ENCODE data around the gene SHROOM1. TPM values are rescaled to one million over a fixed set of nuclear protein-coding genes. Genes with fewer than 3 reads are reported as not detected.
A peak's percentile ranks its signal among the peaks of the same experiment; 100 is the strongest.

The SHROOM1 gene
- total RNA-seq, 1 donor: 0.54 TPM

DNA sequence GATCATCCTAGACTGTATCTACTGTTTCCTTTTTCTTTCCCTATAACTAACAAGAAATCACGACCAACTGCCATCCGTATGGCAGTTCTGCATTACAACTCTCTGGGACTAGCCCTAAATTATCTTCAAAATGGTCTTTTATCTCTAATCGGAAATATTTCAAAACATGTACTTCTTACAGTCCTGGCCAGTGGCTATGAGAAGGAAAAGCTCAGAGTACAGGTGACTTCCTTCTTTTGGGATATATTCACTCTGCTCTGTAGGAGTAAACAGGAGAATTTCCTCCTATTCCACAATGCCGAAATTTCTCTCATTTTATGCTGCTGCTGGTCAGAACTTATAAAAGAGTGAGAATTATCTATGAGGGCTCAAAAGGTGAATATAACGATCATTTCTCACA lies 51.6 kb downstream of the SHROOM1 start:
- DNase-seq (ENCODE audit: low read depth in 2 of 3, low spot score in 2 of 3): no peak

DNA sequence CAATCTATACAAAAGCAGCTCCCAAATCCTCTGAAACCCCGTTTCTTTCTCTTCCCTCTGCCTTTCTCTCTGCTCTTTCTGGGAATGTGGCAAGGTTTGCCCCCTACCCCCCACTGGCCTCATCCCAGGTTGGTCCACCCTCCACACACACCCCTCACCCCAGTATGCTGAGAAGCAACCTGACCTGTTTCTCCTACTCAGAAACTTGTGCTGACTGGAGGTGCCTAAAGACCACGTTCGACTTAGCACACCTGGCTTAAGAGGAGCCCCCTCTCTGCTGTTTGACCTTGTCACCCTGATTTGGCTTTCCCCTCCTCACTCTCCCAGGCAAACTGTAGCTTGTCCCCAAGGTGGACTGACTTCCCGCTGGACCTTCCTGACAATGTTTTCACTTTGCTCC lies 52.3 kb downstream of the SHROOM1 start:
- no peak for DNase-seq (ENCODE audit: low read depth in 2 of 3, low spot score in 2 of 3)

DNA sequence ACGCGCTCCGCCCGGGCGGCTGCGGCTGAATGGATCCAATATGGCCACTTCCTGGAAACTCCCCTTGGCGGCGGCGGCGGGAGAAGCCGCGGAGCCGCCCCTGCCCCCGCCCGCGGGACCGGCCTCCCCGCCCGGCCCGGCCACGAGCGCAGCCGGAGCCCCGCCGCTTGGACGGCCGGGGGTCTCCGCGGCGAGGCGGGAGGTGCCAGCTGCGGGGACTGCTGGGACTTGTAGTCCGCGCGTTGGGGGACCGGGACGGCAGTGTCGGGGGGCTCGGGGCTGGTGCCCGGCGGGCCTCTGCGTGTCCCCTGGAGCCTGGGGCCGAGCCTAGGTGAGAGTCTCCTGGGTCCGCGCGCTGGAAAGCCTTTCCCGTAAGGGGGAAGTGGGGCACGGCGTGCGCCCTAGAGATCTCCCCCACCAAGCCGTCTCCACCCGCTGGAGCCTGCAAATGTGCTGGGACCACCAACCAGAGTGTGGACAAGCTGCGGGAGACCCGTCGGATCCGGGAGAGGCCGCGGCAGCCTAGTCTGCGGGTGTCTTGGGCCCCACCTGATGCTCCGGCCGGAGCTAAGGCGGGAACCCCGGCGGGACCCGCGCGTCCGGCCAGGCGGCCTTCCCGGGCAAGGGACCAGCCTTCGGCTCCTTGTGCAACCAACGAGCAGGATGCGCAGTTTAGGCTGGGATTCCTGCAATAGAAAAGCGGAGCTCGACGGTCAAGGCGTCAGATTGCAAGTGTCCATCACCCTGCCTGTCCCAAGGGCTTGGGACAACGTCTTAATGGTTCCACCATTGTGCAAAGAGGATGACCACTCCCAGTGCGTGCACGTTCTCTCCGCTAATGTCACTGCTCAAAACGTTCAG lies 53.0 kb downstream of the SHROOM1 start, which contains the start of gene SEPTIN8:
Gene SEPTIN8, minus strand, starts transcription at position 31 of the 861 bp plus-strand sequence. CDS start 102 bp downstream, outside the sequence.
- peak in 1 of 3 donors; percentile 21 for DNase-seq (ENCODE audit: low read depth in 2 of 3, low spot score in 2 of 3)

DNA sequence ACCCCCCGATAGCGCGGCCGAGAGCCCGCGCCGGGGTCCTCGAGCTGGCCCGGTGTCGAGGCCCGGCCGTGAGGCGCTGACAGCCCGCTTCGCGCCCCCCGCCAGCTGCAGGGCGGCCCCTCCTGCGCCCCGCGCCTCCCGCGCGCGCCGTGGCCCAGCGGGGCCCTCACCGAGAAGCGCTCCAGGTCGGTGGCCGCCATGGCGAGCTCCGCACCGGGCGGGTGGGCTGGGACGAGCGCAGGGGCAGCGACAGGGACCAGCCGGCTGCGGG lies 53.6 kb downstream of the SHROOM1 start:
- peak in 1 of 3 donors; percentile 18 for DNase-seq (ENCODE audit: low read depth in 2 of 3, low spot score in 2 of 3)

DNA sequence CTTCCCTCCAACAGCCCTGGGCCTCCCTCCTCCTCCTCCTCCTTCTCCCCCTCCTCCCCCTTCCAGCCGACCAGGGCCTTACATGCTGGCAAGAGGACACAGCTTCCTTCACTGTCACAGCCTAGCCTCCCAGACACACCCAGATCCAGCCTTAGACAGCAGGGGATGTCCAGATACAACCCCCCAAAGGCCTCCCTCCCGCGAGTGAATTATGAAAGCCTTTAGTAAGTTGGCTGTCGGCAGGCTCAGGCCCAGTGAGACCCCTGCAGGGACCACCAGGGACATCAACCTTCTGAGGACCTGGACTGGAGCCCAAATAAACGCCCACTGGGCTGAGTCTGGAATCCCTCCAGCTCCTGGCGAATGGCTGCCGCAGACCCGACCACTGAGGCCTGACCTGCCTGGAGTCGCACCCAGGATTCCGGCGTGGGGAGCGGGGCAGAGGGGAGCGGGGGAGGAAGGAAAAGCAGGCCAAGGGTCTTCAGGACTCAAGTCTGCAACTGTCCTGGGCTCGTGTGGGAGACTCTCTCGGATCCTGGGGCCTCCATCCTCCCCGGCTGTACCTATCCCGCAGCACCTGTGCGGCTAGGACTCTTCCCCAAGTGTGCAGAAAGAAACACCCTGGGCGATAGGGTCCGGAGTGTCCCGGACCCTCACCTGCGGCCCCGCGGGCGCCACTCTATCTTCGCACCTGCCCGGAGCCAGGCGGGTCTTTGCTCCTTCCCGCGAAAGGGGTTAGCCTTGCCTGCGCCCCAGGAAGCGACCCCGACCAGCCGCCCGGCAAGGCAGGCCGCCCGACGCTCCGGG lies 54.1 kb downstream of the SHROOM1 start:
- DNase-seq (ENCODE audit: low read depth in 2 of 3, low spot score in 2 of 3): peak in 1 of 3 donors; percentile 21

DNA sequence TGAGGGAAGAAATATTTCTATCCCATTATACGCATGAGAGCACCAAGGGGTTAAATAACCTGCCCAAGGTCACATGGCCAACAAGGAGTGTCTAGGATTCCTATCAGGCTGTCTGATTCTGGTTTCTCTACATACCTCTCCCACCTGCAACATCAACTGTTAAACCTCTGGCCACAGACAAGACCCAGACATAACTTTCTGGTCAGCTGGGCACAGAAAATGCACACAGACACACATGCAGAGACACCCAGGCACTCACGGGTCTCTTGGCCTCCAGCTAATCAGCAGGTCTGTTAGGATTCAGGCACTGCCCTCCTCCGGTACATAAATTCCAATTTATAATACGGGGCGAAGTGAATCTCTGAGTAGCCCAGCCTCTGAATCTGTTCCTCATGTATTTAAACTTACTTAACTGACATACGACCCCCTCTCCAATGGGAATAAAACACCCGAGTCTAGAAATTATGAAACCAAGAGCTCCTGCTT lies 54.9 kb downstream of the SHROOM1 start:
- DNase-seq (ENCODE audit: low read depth in 2 of 3, low spot score in 2 of 3): no peak

DNA sequence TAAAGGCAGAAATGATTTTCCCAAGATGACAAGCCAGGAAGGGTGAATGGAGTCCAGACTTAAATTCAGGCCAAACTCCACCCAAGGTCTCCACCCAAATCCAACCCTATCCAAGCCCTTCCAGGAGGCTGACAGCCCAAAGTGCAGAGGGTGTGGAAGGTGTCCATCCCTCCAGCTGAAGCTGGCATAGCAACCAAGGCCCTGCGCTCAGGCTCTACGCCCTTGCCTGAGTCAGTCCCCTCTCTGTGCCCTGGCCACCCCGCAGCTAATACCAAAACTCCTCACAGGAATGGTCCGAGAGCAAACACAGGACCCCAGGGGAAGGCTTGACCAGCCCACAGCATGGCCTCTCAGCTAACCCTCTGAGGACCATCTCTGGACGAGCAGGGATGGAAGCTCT lies 55.6 kb downstream of the SHROOM1 start:
- DNase-seq (ENCODE audit: low read depth in 2 of 3, low spot score in 2 of 3): no peak

DNA sequence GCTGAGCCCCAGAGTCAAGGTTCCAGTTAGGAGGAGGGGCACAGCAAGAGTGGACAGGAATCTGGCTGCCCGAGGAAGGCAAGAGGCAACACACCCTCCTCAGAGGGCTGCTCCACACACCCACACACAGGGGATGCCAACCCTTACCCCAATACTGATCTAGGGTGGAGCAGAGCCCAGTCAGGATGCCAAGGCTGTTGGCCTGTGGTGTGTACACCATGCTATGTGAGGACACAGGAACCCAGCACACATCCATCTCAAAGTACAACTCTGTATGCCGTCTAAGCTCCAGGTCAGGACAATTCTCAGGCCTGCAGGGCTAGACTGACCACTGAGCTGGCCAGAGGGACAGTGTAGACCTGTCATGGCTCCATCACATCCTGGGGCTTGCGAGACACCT lies 56.0 kb downstream of the SHROOM1 start:
- no peak for DNase-seq (ENCODE audit: low read depth in 2 of 3, low spot score in 2 of 3)

DNA sequence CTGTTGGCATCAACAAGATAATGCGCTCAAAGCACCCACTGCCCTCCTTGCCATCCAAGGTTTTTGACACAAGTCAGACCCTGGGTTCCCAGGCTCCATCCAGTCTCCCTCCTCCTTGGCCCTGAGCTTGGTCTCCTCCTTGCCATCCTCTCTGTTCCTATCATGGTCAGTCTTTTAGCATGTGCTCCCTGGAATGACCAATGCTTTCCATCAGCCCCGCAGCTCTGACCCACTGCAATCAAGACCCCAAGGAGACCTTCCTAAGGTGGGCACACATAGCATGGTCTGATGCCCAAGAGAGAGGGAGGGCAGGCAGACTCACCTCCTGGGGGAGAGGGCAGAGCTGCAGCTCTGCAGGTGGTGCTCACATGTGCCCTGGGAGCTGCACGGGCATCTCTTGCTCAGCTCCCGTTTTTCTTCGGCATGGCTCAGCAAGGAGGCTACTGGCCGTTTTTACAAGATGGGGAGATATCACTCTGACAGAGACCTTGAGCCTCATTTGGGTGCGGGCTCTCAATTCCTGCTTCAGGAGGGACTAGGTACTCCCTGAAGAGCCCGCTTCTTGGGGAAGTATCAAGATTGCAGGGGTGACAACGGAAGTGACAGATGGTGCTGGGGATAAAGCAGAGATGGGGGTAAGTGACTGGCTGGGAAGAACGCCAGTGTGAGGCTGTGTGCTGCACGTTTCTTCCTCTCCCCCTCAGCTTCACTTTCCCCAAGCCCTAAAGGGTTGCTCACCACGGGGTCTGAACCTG lies 56.7 kb downstream of the SHROOM1 start:
- no peak for DNase-seq (ENCODE audit: low read depth in 2 of 3, low spot score in 2 of 3)

DNA sequence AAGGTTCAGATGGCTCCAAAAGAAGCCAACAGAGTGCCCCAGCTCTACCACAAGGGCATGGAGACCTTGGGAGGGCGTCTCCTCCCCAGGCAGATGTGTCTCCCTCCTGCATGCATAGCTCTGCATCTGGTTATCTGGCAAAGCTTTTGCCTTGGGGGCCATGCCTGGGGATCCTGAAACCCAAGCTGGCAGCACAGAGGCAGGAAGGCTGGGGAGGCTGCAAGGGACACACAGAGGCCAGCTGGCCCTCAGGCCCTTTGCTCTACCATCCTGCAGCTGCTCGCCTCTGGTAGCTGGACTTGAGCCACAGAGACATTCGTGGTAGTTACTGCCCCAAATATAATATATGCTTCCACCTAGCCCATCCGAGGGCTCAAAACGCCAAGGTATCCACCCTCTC lies 57.3 kb downstream of the SHROOM1 start:
- no peak for DNase-seq (ENCODE audit: low read depth in 2 of 3, low spot score in 2 of 3)

DNA sequence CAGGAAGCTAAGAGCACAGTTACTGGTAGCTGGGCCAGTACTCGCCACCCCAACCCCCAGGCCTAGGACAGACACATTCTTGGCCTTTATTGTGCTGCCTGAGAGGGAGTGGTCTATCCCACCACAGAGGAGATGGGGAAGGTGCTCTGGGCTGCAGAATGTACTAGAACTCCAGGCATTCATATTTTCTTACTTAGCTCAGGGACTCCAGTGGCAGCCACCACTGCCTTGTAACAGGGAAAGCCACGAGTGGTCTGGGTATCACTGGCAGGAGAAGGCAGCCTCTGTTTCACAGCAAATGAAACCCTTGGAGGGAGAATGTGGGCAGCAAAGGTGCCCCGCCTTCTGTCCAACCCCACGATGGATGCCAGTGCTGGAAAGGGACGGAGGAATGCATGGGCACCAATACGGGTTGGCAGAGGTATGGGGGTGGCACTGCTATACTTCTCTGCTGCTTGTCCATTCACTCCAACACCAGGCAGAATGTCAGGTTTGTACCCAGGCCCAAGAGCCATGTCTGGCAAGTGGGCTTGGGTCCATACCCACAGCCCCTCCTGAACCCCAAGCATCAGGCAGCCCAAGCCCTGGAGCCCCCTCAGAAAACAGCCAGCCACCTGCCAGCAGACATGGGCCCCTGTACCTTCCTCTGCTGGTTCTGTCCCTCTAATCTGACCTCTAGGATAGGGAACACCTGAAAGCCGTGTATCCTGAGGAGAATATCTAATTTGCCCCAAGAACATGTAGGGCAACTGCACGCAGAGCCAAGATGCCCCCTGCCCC lies 58.0 kb downstream of the SHROOM1 start:
- DNase-seq (ENCODE audit: low read depth in 2 of 3, low spot score in 2 of 3): no peak

Small RNAs within 50 kb of the gene (small RNA-seq; reads per million reads assigned to genes)
- not detected for gene RNA5SP192

Other genes with a start within 250 kb of the SHROOM1 start
- gene IL13, start 172.5 kb downstream of the SHROOM1 start, total RNA-seq: under 0.01 TPM
- not detected for gene IL4, start 156.7 kb downstream of the SHROOM1 start, total RNA-seq
- gene KIF3A, start 93.1 kb downstream of the SHROOM1 start, total RNA-seq: 1.1 TPM
- 0.27 TPM for gene CCNI2, start 83.2 kb downstream of the SHROOM1 start, total RNA-seq
- gene SEPTIN8, start 53.4 kb downstream of the SHROOM1 start, total RNA-seq: 5.4 TPM
- gene SOWAHA, start 17.3 kb downstream of the SHROOM1 start, total RNA-seq: not detected
- gene GDF9, start 35.8 kb upstream of the SHROOM1 start, total RNA-seq: 0.54 TPM
- gene UQCRQ, start 36.0 kb upstream of the SHROOM1 start, total RNA-seq: 81.6 TPM
- gene LEAP2, start 43.0 kb upstream of the SHROOM1 start, total RNA-seq: 0.81 TPM
- 28.8 TPM for gene AFF4, start 133.0 kb upstream of the SHROOM1 start, total RNA-seq
- 9.2 TPM for gene ZCCHC10, start 195.9 kb upstream of the SHROOM1 start, total RNA-seq
- gene HSPA4, start 221.4 kb upstream of the SHROOM1 start, total RNA-seq: 22.9 TPM